HG03025 (cell line): ENCODE measurements around the gene GGT6.

Experiments used
- ATAC-seq: cut with Tn5 transposase; IDR thresholded peaks from one replicate; pipeline ENCODE4 v1.9.1; 2021; ENCODE audit warnings: mild to moderate bottlenecking, moderate library complexity; ENCODE audit not compliant: unreplicated experiment, low FRiP score

GGT6 gene

DNA sequence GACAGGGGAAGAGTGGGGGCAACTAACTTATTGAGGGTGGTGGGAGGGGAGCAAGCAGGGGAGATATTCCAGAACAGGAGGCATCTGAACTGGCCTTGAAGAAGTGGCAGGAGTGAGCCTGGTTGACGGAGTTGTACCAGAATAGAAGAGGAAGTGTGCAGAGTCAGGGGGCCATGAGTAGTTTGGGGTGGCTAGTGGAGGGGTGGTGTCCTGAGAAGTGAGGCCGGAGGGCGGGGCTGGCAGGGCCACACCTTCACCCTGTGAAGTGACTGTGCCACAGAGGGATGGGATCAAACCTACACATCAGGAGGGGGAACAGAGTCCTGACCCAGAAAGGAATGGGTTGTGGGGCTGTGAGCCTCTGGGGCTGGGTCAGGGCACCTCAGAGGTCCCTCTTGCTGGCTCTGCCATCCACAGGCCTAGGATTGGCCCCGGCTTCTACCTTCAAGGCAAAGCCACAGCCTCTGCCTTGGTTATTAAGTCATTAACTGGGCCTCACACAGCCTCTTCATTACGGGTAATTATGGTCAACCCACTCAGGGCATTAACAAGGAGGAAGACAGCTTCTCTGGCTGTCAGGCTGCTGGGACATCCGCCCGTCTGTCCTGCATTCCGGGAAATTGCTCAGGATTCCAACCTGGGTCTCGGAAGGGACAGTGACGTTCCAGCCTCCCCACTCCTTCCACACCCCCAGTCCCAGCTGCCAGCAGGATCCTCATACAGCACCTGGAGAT, 49.0 kb downstream of the GGT6 start:
- ATAC-seq: no peak

DNA sequence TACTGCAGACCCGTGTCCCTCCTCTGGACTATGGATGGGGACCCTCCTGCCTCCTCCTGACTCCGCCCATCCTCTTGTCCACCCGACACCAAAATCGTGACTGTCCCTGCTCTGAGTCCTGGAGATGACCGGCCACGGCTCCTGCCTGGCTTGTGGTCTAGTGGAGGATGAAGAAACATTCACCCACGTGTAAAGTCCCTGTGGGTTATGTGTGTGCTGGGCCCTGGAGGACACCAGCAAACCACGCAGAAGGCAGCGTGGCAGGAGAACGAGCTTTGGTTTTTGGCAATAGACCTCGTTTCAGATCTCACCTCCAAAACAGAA, 49.8 kb downstream of the GGT6 start:
- no peak for ATAC-seq

DNA sequence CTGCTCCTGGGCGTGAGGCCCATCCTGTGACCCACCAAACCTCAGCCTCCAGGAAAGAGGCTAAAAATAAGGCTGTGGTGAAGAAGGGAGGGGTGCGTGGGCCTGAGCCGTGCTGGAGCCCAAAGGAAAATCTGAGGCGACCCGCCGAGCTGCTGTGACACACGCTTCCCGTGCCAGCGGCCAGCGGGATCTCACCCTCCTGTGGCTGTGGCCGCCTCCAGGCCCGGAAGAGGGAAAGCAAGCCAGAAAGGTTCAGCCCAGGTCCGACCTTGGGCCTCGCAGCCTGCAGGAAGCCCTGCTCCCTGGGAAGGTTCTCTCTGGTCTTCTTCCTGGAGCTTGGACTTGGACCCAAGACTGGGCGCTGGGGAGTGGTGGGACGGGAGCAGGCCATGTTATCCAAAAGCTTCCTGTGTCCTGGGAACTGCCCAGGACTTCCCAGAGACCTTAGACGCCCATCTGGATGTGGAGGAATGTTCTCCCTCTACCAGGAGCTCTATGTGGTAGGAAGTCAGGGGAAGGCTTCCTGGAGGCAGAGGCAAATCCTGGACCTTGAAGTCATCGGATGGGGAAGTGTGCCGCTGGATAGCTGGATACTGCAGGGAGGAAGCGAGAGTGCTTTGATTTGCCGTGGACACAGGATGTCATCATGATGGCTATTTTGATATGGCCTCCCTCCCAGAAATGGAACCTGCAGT, 50.3 kb downstream of the GGT6 start:
- ATAC-seq: no peak

DNA sequence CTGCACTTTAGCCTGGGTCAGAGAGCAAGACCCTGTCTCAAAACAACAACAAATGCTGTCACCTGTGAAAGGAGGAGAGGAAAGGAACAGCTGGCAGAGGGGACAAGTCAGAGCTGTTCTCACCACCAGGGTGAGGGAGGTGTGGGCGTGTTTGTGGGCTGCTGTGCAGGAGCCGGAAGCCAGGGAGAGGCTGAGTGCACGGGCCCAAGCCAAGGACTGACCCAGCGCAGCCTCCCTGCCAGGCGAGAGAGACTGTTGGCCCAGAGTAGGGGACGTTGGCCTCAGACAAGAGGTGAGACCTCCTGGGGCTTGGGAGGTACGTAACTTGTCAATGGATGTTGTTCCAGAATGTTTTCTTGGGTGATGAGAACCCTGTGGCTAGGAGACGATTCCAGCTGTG, 51.0 kb downstream of the GGT6 start:
- ATAC-seq: no peak

DNA sequence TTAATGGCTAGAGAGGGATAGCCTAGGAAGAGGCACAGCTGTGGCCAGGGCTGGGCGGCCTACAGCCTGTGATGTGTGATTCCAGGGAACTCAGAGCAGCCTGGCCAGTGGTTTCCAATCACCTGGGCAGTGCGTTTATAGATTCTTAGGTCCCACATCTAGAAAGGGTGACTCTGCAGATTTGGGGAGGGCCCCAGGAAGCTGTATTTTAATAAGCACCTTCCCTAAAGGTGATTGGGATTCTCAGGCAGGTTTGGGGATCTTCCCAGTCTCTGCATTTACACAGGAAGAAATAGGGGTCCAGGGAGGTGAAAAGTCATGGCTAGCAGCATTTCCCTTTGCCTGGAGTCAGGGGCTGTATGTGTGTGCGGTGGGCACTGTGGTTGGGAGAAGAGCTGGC, 52.2 kb downstream of the GGT6 start:
- ATAC-seq: no peak

DNA sequence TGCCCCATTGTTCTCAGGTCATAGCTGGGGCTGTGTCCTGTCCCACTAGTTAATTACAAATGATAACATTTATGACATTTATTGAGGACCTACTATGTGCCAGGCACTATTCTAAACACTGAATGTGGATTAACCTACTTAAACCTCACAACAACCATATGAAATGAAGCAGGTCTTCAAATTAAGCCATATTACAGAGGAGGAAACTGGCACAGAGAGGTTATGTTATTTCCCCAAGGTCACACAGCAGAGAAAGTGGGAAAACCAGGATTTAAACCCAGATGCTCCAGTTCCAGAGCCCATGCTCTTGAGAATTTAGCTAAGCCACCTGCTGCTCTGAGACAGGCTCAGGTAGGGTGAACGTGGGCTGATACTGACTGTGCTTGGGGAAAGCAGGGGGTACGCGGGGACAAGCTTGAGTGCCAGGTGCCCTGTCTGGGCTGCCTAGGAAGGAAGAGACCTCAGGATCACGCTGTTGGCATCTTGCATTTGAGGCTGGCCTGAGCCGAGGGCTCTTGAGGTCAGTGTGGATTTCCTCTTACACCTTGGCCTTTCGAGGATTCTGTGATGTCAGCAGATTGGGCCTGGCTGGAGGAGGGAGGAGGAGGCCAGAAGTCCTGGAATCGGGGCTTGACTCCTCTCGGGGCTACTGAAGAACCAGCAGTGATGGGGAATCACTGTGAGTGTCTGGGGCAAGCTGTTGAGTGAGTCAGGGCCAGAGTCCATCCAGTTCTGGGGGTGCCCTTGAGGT, 52.8 kb downstream of the GGT6 start:
- ATAC-seq: no peak
